AG10803 (cell line): Measurements from ENCODE around the gene MTG2.

ENCODE experiments used
- DNase-seq: peaks from one replicate; pipeline ENCODE4 v3.0.0; 2010; ENCODE audit warnings: low read depth
- H3K4me3 ChIP-seq: 2 replicates; pipeline ENCODE4 v1.5.1; 2011; ENCODE audit warnings: mild to moderate bottlenecking, low read length, control low read depth
- TF ChIP-seq, protein P1 (sequence below): conservative IDR thresholded peaks from 2 replicates; pipeline ENCODE4 v1.5.1; 2011; ENCODE audit warnings: mild to moderate bottlenecking, low read length, control low read depth, inconsistent platforms

The MTG2 gene

DNA sequence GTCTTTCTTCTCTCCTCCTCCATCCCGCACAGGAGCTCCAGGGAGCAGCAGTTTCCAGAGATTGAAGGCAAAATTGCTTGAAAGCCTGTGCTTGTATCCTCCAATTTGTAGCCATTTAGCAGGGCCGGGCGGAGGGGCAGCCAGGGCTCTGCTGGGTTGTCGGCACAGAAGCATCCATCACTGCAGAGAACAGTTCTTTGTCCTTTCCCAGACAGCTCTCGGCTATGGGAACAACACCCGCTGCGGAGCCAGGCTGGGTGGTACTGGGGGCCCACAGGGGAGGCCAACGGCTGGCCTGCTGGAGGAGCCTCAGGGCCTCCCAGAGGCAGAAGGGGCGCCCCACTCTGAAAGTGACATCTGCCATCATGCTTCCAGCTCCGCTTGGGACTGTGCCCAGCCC, 29.5 kb downstream of the MTG2 start:
- no peak for DNase-seq
- TF ChIP-seq, protein P1, sequence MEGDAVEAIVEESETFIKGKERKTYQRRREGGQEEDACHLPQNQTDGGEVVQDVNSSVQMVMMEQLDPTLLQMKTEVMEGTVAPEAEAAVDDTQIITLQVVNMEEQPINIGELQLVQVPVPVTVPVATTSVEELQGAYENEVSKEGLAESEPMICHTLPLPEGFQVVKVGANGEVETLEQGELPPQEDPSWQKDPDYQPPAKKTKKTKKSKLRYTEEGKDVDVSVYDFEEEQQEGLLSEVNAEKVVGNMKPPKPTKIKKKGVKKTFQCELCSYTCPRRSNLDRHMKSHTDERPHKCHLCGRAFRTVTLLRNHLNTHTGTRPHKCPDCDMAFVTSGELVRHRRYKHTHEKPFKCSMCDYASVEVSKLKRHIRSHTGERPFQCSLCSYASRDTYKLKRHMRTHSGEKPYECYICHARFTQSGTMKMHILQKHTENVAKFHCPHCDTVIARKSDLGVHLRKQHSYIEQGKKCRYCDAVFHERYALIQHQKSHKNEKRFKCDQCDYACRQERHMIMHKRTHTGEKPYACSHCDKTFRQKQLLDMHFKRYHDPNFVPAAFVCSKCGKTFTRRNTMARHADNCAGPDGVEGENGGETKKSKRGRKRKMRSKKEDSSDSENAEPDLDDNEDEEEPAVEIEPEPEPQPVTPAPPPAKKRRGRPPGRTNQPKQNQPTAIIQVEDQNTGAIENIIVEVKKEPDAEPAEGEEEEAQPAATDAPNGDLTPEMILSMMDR = no peak
- H3K4me3 ChIP-seq = no peak overlapping the region

DNA sequence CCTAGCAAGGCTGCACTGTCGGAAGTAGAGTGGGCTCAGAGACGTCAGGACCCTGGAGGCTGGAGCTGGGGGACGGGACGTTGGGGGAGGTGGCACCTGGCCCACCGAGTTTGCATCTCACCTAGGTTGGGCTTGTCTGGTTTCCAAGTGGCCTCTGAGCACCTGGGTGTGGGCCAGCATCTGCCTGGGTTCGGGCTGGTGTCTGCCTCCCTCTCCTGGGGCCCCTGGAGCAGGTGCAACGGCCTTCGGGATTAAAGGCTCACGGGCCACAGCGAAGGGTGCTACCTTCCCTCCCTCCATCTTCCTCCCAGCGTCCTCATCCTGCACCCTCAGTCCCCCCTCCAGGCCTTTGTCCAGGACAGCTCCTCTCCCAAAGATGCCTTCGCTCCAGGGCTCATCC, 31.2 kb downstream of the MTG2 start:
- DNase-seq = no peak
- TF ChIP-seq, protein P1 = no peak
- no peak overlapping the region for H3K4me3 ChIP-seq

DNA sequence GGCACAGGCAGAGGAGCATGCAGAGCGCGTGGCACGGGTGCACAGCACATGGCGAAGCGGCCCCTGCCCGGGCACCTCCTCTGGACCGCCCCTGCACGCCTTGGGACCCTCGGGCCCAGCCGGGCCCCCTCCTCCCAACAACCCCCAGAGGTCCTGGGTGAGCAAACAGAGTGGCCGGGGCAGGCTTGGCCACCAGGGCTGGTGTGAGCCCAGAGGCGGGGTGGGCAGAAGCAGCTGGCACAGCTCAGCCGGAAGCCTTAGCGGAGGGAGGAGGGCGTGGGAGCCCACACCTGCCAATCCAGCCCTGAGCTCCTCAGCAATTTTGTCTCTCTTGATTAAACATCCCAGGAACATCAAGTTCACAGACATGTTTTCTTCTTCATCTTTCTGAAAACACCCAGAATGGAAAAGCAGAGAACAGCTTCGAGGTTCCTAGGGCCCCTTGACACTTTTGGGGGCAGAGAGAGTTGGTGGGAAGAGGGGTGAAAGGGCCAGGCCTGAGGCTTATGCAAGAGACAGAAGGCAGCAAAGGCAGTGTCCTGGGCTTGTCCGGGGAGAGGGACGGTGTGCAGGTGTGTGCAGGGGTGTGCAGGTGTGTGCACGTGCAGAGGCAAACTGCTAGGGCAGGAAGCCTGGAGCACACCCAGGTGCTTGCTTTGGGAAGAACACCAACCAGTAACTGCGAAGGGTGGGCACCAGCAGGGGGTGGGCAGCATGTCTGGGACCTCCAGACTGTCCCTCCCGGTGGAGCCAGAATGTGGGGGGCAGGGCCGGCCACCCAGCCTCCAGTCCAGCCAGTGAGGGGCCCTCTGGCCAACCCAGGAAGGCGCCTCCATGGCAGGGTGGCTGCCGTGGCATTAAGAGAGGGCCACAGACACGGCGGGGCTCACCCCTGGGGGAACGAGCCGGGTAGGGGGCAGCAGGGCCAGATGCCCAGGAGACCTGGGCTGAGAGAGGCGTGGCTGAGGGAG, 32.5 kb downstream of the MTG2 start:
- no peak for DNase-seq
- TF ChIP-seq, protein P1 = no peak
- no peak overlapping the region for H3K4me3 ChIP-seq

DNA sequence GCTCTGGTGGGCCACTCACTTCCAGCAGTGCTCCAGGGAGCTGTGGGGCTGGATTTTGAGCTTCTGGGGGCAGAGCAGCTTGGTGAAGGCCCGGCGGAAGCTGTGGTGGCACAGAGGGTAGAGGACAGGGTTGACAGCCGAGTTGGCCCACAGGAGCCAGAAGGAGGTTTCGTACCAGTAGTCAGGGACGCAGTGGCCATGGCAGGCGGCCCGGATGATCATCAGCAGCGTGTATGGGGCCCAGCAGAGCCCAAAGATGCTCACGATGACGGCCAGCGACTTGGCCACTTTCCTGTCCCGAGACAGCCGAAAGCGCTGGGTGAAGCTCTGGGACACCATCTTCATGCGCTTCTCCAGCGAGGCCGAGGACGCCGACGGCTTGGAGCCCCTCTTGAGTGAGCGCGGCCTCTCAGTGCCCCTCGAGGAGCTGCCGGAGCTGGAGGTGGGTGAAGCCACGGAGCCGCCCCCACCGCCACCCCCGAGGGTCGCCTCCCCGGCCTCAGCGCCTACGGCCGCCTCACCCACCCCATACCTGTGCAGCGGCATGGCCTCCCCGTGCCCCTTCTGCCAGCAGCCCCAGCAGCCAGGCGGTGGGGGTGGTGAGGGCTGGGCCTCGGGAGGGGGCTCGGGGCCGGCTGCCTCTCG, 33.3 kb downstream of the MTG2 start:
- no peak for DNase-seq
- TF ChIP-seq, protein P1 = no peak
- H3K4me3 ChIP-seq = no peak overlapping the region

DNA sequence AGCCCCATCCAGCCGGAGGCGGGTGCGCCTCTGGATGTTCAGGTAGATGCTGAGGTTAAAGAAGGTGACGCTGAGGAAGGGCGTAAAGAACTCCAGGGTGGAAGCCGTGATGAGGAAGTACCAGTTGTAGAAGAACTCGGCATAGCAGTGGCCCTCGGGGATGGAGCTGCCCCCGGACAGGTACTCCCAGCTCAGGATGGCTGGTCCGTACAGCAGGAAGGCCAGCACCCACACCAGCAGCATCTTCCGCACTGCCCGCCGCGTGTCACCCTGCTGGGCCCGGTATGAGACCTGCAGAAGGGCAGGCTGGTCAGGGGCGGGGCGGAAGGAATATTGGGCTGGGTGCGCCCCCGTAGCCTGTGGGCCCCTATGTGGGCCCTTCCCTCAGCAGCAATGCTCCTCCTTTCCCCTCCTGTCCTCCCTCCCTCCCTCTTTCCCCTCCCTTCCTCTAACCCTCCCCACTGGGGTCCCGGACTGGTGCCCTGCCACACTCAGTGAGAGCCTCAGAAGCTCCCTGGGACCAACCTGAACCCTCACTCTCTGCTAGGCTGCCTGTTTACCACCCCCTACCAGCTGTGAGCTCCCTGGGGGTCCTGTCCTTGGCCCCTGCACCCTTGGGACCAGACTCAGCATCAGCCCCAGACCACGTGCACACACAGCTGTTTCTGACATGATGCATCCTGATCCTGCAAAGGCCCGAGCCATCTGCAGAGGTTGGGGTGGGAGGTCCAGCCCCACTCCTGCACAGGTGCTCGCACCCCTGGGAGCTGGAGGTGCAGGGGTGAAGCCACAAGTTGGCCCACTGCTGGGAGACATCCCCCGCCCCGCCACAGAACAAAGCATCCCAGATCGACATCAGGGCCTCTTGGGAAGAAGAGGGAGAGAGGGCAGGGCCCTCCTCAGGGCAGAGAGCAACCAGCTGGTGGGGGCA, 34.1 kb downstream of the MTG2 start:
- TF ChIP-seq, protein P1 = no peak
- no peak for DNase-seq

DNA sequence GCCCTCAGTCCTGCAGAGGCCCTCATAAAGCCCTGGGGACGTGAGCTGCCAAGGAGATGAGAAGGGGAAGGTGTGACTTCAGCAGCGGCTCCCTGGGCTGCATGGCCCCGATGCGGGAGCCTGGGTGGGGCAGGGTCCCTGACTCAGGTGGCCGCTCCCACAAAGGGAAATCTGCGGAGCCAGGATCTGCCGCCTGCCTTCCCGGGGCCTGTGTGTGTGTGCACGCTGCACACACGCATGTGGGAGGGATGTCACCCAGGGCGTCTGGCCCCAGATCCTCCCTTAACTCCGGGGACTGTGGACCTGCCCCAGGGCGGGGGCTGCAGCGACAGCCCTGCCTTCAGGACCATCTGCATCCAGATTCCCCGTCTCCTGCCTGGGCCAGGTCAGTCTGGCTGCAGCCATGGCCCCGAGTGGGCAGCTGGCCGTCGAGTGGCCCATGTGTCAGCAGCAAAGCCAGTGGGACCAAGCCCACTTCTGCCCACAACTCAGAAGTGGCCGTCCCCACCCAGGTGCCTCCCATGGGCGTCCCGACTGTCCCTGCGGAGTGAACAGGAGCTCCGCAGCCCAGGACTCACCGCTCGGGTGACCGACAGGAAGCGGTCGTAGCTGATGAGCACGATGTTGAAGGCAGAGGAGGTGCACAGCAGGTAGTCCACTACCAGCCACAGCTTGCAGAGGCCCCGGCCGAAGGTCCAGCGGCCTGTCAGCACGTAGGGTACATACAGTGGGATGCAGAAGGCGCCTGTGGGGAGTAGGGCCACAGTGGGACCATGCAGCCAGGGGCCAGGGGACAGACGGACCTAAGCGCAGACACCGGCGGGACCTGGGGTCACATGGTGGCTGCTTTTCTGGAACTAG, 35.3 kb downstream of the MTG2 start:
- DNase-seq = no peak
- H3K4me3 ChIP-seq = no peak overlapping the region
- TF ChIP-seq, protein P1 = no peak

More for the DNA sequence above, 34.1 kb downstream of the MTG2 start:
- H3K4me3 ChIP-seq = no peak overlapping the region
